Small intestine (tissue), 7 donors: ENCODE measurements around the gene GALNT18. TPM values are rescaled to one million over a fixed set of nuclear protein-coding genes. Genes with fewer than 3 reads are reported as not detected.

Experiments used
- DNase-seq, 2 donors: peaks; one replicate each; pipeline versions ENCODE4 v3.0.0 to v3.0.0-alpha.2; 2013
- FAIRE-seq: peaks from 2 replicates; lab custom pipeline; 2012; peaks lifted over from hg19 to GRCh38; lab: Jason Lieb, UNC
- H3K27ac ChIP-seq, 3 donors: one replicate each; pipeline ENCODE4 v1.5.1; 2013; ENCODE audit warnings: low read length in 2 of 3, mild to moderate bottlenecking in 2 of 3, control low read depth in 1 of 3, inconsistent platforms in 1 of 3, low read depth in 1 of 3, moderate library complexity in 1 of 3
- H3K27me3 ChIP-seq, 3 donors: one replicate each; pipeline ENCODE4 v1.6.1; 2013; ENCODE audit warnings: low read length in 3 of 3, inconsistent platforms in 1 of 3; ENCODE audit not compliant: control insufficient read depth in 3 of 3, insufficient read depth in 3 of 3
- H3K36me3 ChIP-seq, 3 donors: one replicate each; pipeline ENCODE4 v1.6.1; 2013; ENCODE audit warnings: low read length in 3 of 3, inconsistent platforms in 1 of 3, low read depth in 1 of 3, mild to moderate bottlenecking in 1 of 3, moderate library complexity in 1 of 3; ENCODE audit not compliant: control insufficient read depth in 3 of 3, insufficient read depth in 2 of 3
- H3K4me1 ChIP-seq, 3 donors: one replicate each; pipeline ENCODE4 v1.6.1; 2013; ENCODE audit warnings: low read length in 2 of 3, inconsistent platforms in 1 of 3, low read depth in 1 of 3, mild to moderate bottlenecking in 1 of 3, moderate library complexity in 1 of 3; ENCODE audit not compliant: control insufficient read depth in 3 of 3, insufficient read depth in 2 of 3
- H3K4me3 ChIP-seq, 3 donors: one replicate each; pipeline ENCODE4 v1.5.1; 2013; ENCODE audit warnings: low read length in 3 of 3, control low read depth in 1 of 3, inconsistent platforms in 1 of 3, low read depth in 1 of 3, mild to moderate bottlenecking in 1 of 3, moderate library complexity in 1 of 3
- H3K9me3 ChIP-seq, 2 donors: one replicate each; pipeline ENCODE4 v1.6.1; 2013; ENCODE audit warnings: low read depth in 1 of 2, low read length in 1 of 2; ENCODE audit not compliant: control insufficient read depth in 2 of 2, insufficient read depth in 1 of 2
- WGBS, 3 donors: extraction: QIAGEN DNeasy Blood & Tissue Kit; methylation state at CpG; one replicate each; pipeline ENCODE4 v1.1.7; 2013; 5-methylcytosine and 5-hydroxymethylcytosine counted together
- polyA plus RNA-seq, 4 donors: library from polyadenylated mRNA; stranded (reverse) in 3 of 4; unstranded in 1 of 4; fragments of 200-250 nt in 3 of 4; fragments of 120-200 nt in 1 of 4; gene quantifications; one replicate each; pipeline versions ENCODE4 v1.2.1 to v1.2.3, GENCODE V29; 2013
- donor health status: healthy with polysubstance abuse.
- donor health status: control.
- donor health status: control.
- donor health status: Bipolar disorder and iron deficiency.
- donor health status: healthy.

Gene GALNT18
- polyA plus RNA-seq, 4 donors: 0.45 to 18.9 (median 1.5) TPM

GRCh38 chr11:11265320-11265719 is 356.5 kb downstream of the GALNT18 start:
- Histone ChIP-seq H3K9me3 (no peaks in the 10 kb centered on the region), H3K4me1 (no peaks in the 10 kb centered on the region), H3K27ac (no peak overlapping the region), H3K27me3 (no peaks in the 10 kb centered on the region), H3K4me3 (no peak overlapping the region), H3K36me3 (no peaks in the 10 kb centered on the region)
- DNase-seq: no peak
- no peak for FAIRE-seq
- 53 to 64% (median 58%) methylated on average over 3 of the region's 3 CpGs for WGBS, 3 donors

GRCh38 chr11:11263238-11264005 is 358.4 kb downstream of the GALNT18 start:
- FAIRE-seq (no peak), DNase-seq (peak; percentile 17 to 21)

GRCh38 chr11:11262171-11262920 is 359.5 kb downstream of the GALNT18 start:
- Histone ChIP-seq H3K27me3 (no peaks in the 10 kb centered on the region), H3K4me1 (no peaks in the 10 kb centered on the region), H3K27ac (no peak overlapping the region), H3K9me3 (no peaks in the 10 kb centered on the region), H3K36me3 (no peaks in the 10 kb centered on the region), H3K4me3 (no peak overlapping the region)
- FAIRE-seq (no peak), DNase-seq (no peak)
- WGBS, 3 donors: 73 to 82% (median 75%) methylated on average over 5 of the region's 5 CpGs

More at GRCh38 chr11:11263238-11264005, 358.4 kb downstream of the GALNT18 start:
- Histone ChIP-seq H3K27me3 (no peaks in the 10 kb centered on the region), H3K27ac (no peak overlapping the region), H3K36me3 (no peaks in the 10 kb centered on the region), H3K4me1 (no peaks in the 10 kb centered on the region), H3K9me3 (no peaks in the 10 kb centered on the region), H3K4me3 (no peak overlapping the region)
- WGBS, 3 donors: 34 to 41% (median 35%) methylated on average over 8 of the region's 8 CpGs

GRCh38 chr11:11261629-11262028 is 360.2 kb downstream of the GALNT18 start:
- Histone ChIP-seq H3K36me3 (no peaks in the 10 kb centered on the region), H3K4me3 (no peak overlapping the region), H3K27me3 (no peaks in the 10 kb centered on the region), H3K9me3 (no peaks in the 10 kb centered on the region), H3K27ac (no peak overlapping the region), H3K4me1 (no peaks in the 10 kb centered on the region)
- no peak for FAIRE-seq
- whole genome bisulfite sequencing, 3 donors: 66 to 75% (median 70%) methylated on average over 5 of the region's 5 CpGs
- no peak for DNase-seq

- no peak for FAIRE-seq
- 76 to 79% (median 78%) methylated on average over 4 of the region's 4 CpGs for WGBS, 3 donors
Observed at GRCh38 chr11:11260903-11261302, 360.9 kb downstream of the GALNT18 start.

GRCh38 chr11:11253995-11254394 is 367.8 kb downstream of the GALNT18 start:
- Histone ChIP-seq H3K4me1 (peaks cover 0 to 15% (median 0%) of the 10 kb centered on the region in 3 donors), H3K9me3 (no peaks in the 10 kb centered on the region), H3K27ac (no peak overlapping the region), H3K4me3 (no peak overlapping the region), H3K27me3 (no peaks in the 10 kb centered on the region), H3K36me3 (no peaks in the 10 kb centered on the region)
- FAIRE-seq (no peak), DNase-seq (peak in 1 of 2 donors; percentile 11)
- 85 to 92% (median 88%) methylated on average over 5 of the region's 5 CpGs for WGBS, 3 donors

More at GRCh38 chr11:11260903-11261302, 360.9 kb downstream of the GALNT18 start:
- H3K27ac ChIP-seq: no peak overlapping the region
- DNase-seq: no peak
- no peaks in the 10 kb centered on the region for H3K27me3 ChIP-seq
- no peak overlapping the region for H3K4me3 ChIP-seq
- no peaks in the 10 kb centered on the region for H3K9me3 ChIP-seq
- no peaks in the 10 kb centered on the region for H3K36me3 ChIP-seq
- H3K4me1 ChIP-seq: no peaks in the 10 kb centered on the region

GRCh38 chr11:11253497-11253896 is 368.3 kb downstream of the GALNT18 start:
- peaks cover 0 to 15% (median 0%) of the 10 kb centered on the region in 3 donors for H3K4me1 ChIP-seq
- no peak overlapping the region for H3K4me3 ChIP-seq
- H3K36me3 ChIP-seq: no peaks in the 10 kb centered on the region
- H3K9me3 ChIP-seq: no peaks in the 10 kb centered on the region
- H3K27me3 ChIP-seq: no peaks in the 10 kb centered on the region
- FAIRE-seq: no peak
- H3K27ac ChIP-seq: no peak overlapping the region
- 51 to 67% (median 56%) methylated on average over 4 of the region's 4 CpGs for WGBS, 3 donors
- DNase-seq: peak; percentile 29 to 44

- Histone ChIP-seq H3K27me3 (no peaks in the 10 kb centered on the region), H3K36me3 (no peaks in the 10 kb centered on the region), H3K27ac (no peak overlapping the region), H3K4me1 (peaks cover 0 to 19% (median 0%) of the 10 kb centered on the region in 3 donors), H3K9me3 (no peaks in the 10 kb centered on the region), H3K4me3 (no peak overlapping the region)
- 56 to 79% (median 62%) methylated on average over 6 of the region's 6 CpGs for WGBS, 3 donors
- DNase-seq (no peak), FAIRE-seq (no peak)
Observed at GRCh38 chr11:11252403-11252802, 369.4 kb downstream of the GALNT18 start.
